ENCODE measurements around the gene NPC1L1. TPM values are rescaled to one million over a fixed set of nuclear protein-coding genes. Genes with fewer than 3 reads are reported as not detected.

NPC1L1 gene
- total and polyA plus RNA-seq, 2 donors (not counting 1 experiment from before 2014, with no cell fraction given): 0.07 TPM; not detected in 1

DNA sequence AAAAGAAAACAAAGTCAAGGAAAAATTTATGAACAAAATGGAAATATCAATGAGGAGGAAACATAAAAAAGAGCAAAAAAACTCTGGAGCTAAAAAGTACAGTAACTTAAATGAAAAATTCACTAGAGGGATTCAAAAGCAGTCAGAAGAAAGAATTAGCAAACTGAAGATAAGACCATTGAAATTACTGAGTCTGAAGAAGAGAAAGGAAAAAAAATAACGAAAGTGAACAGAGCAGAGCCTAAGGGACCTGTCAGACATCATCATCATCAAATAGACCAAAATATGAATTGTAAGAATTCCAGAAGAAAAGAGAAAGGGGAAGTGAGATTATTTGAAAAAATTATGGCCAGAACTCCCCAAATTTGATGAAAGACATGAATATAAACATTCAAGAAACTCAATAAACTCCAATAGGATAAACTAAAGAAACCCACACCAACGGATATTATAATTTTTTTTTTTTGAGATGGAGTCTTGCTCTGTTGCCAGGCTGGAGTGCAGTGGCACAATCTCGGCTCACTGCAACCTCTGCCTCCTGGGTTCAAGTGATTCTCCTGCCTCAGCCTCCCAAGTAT lies 16.2 kb downstream of the NPC1L1 start:
- intact Hi-C loops (cut with micrococcal nuclease): no loop called here
- Histone ChIP-seq H3K27ac (ENCODE audit: low read length in 2 of 2) (no peak overlapping the region), H3K4me1 (ENCODE audit: control insufficient read depth in 2 of 2, insufficient read depth in 2 of 2, low read length in 2 of 2) (no peaks in the 10 kb centered on the region), H2AFZ (ENCODE audit: insufficient read depth, low read depth, low read length, poor library complexity, severe bottlenecking) (no peak overlapping the region), H4K20me1 (ENCODE audit: control insufficient read depth, insufficient read depth, low read length, poor library complexity, severe bottlenecking) (no peaks in the 10 kb centered on the region), H3K79me2 (ENCODE audit: control insufficient read depth, insufficient read depth, low read length) (no peaks in the 10 kb centered on the region), H3K27me3 (replicated peaks in 1 of 4; ENCODE audit: control extremely low read depth in 1 of 4, control insufficient read depth in 3 of 4, insufficient read depth in 4 of 4, low read length in 3 of 4) (peaks cover 0 to 10% (median 0%) of the 10 kb centered on the region in 4 experiments), H3K9ac (ENCODE audit: low read length) (no peak overlapping the region), H3K4me3 (ENCODE audit: control extremely low read depth in 1 of 5, extremely low read depth in 1 of 5, insufficient read depth in 1 of 5, low read depth in 2 of 5, low read length in 4 of 5) (no peak overlapping the region), H3K4me2 (replicated peaks; ENCODE audit: low read depth, low read length, poor library complexity, severe bottlenecking) (no peak overlapping the region), H3K36me3 (replicated peaks in 1 of 2; ENCODE audit: control extremely low read depth in 1 of 2, control insufficient read depth in 1 of 2, extremely low read depth in 1 of 2, insufficient read depth in 2 of 2, low read length in 1 of 2) (no peaks in the 10 kb centered on the region), H3K9me3 (ENCODE audit: control extremely low read depth in 1 of 3, control insufficient read depth in 2 of 3, insufficient read depth in 1 of 3, low read length in 2 of 3) (peaks cover 2 to 35% (median 18%) of the 10 kb centered on the region in 3 donors)
- CTCF ChIA-PET: no interaction called here
- no CpG with 5 or more reads among the region's 3 CpGs for WGBS (ENCODE audit: insufficient coverage)
- H3K27me3 Mint-ChIP-seq: peaks cover 26% of the 10 kb centered on the region
- no peak overlapping the region for H3K27ac Mint-ChIP-seq
- ATAC-seq (ENCODE audit: low read depth) (no peak), DNase-seq (no peak)
- no peak overlapping the region for H3K4me3 Mint-ChIP-seq
- H3K4me1 Mint-ChIP-seq: no peaks in the 10 kb centered on the region
- TF ChIP-seq, protein P1, sequence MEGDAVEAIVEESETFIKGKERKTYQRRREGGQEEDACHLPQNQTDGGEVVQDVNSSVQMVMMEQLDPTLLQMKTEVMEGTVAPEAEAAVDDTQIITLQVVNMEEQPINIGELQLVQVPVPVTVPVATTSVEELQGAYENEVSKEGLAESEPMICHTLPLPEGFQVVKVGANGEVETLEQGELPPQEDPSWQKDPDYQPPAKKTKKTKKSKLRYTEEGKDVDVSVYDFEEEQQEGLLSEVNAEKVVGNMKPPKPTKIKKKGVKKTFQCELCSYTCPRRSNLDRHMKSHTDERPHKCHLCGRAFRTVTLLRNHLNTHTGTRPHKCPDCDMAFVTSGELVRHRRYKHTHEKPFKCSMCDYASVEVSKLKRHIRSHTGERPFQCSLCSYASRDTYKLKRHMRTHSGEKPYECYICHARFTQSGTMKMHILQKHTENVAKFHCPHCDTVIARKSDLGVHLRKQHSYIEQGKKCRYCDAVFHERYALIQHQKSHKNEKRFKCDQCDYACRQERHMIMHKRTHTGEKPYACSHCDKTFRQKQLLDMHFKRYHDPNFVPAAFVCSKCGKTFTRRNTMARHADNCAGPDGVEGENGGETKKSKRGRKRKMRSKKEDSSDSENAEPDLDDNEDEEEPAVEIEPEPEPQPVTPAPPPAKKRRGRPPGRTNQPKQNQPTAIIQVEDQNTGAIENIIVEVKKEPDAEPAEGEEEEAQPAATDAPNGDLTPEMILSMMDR (IDR thresholded peaks at IDR 0.05): no peak
- TF ChIP-seq EZH2 (IDR thresholded peaks at IDR 0.05; ENCODE audit: borderline replicate concordance, insufficient read depth, low read depth, low read length, poor library complexity, severe bottlenecking): no peak
- POLR2A ChIA-PET: no interaction called here
- H3K9me3 Mint-ChIP-seq (ENCODE audit: insufficient read depth): peaks cover 14% of the 10 kb centered on the region

DNA sequence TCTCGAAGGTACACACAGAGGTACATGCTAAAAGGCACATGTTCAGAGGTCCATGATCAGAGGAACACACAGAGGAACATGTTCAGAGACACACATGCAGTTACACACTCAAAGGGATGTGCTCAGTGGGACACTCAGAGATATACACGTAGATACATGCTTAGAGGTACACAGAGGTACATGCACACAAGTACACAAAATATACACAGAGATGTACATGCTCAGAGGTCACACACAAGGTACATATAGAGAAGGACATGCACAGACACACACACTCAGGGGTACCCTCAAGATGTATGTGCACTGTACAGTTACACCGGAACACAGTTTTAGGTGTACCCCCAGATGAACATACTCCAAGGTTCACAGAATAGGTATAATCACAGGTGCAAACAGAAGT lies 18.8 kb downstream of the NPC1L1 start:
- CTCF ChIA-PET: no interaction called here
- POLR2A ChIA-PET: no interaction called here
- Histone ChIP-seq H3K4me3 (ENCODE audit: control extremely low read depth in 1 of 5, extremely low read depth in 1 of 5, insufficient read depth in 1 of 5, low read depth in 2 of 5, low read length in 4 of 5) (no peak overlapping the region), H3K79me2 (ENCODE audit: control insufficient read depth, insufficient read depth, low read length) (no peaks in the 10 kb centered on the region), H3K9ac (ENCODE audit: low read length) (no peak overlapping the region), H2AFZ (ENCODE audit: insufficient read depth, low read depth, low read length, poor library complexity, severe bottlenecking) (no peak overlapping the region), H3K4me1 (ENCODE audit: control insufficient read depth in 2 of 2, insufficient read depth in 2 of 2, low read length in 2 of 2) (no peaks in the 10 kb centered on the region), H3K27ac (ENCODE audit: low read length in 2 of 2) (no peak overlapping the region), H3K4me2 (replicated peaks; ENCODE audit: low read depth, low read length, poor library complexity, severe bottlenecking) (no peak overlapping the region), H3K36me3 (replicated peaks in 1 of 2; ENCODE audit: control extremely low read depth in 1 of 2, control insufficient read depth in 1 of 2, extremely low read depth in 1 of 2, insufficient read depth in 2 of 2, low read length in 1 of 2) (no peaks in the 10 kb centered on the region), H3K27me3 (replicated peaks in 1 of 4; ENCODE audit: control extremely low read depth in 1 of 4, control insufficient read depth in 3 of 4, insufficient read depth in 4 of 4, low read length in 3 of 4) (peaks cover 0 to 10% (median 0%) of the 10 kb centered on the region in 4 experiments), H3K9me3 (ENCODE audit: control extremely low read depth in 1 of 3, control insufficient read depth in 2 of 3, insufficient read depth in 1 of 3, low read length in 2 of 3) (peaks cover 2 to 28% (median 18%) of the 10 kb centered on the region in 3 donors), H4K20me1 (ENCODE audit: control insufficient read depth, insufficient read depth, low read length, poor library complexity, severe bottlenecking) (no peaks in the 10 kb centered on the region)
- ATAC-seq (ENCODE audit: low read depth) (no peak), DNase-seq (no peak)
- H3K4me3 Mint-ChIP-seq: no peak overlapping the region
- no peak overlapping the region for H3K27ac Mint-ChIP-seq
- 89% methylated on average over 3 of the region's 3 CpGs for WGBS (ENCODE audit: insufficient coverage)
- TF ChIP-seq, protein P1 (IDR thresholded peaks at IDR 0.05): no peak
- intact Hi-C loops (cut with micrococcal nuclease): no loop called here
- peaks cover 32% of the 10 kb centered on the region for H3K27me3 Mint-ChIP-seq
- H3K4me1 Mint-ChIP-seq: no peaks in the 10 kb centered on the region
- H3K9me3 Mint-ChIP-seq (ENCODE audit: insufficient read depth): peaks cover 11% of the 10 kb centered on the region

Measured in B cell (primary cell).